HepG2 (cell line): Measurements from ENCODE around the gene CAMTA2. TPM values are rescaled to one million over a fixed set of nuclear protein-coding genes. Genes with fewer than 3 reads are reported as not detected.

Source experiments
- ATAC-seq: fragments of 200-7000 bp; cut with Tn5 transposase; 3 replicates; pipeline ENCODE4 v1.9.1; 2020; ENCODE audit warnings: mild to moderate bottlenecking, moderate library complexity
- BruUV-seq: library from RNA; stranded (reverse); fragments of 400-500 nt; replicated peaks from 2 replicates; lab custom pipeline; 2021; lab: Mats Ljungman, UMichigan
- CTCF ChIA-PET: fragments of 300-600 bp; formaldehyde crosslinking; extraction: SDS; loops from one replicate; lab custom pipeline; 2021; ENCODE audit warnings: low total read pairs, inconsistent platforms, low intra/inter-chr PET ratio; lab: Yijun Ruan, JAX
- POLR2A ChIA-PET: fragments of 350-600 bp; sonication (Branson Sonifier 250); formaldehyde crosslinking; loops from one replicate; lab custom pipeline; 2020; ENCODE audit warnings: antibody characterized with exemption, inconsistent platforms; lab: Yijun Ruan, JAX
- DNase-seq: peaks from one replicate; pipeline ENCODE4 v3.0.0-alpha.2; 2015; ENCODE audit warnings: low spot score
- FAIRE-seq: peaks from 3 replicates; lab custom pipeline; 2011; peaks lifted over from hg19 to GRCh38; lab: Jason Lieb, UNC
- H2AFZ ChIP-seq: one replicate; pipeline ENCODE4 v1.6.1; 2011; ENCODE audit warnings: low read length, inconsistent platforms
- H3K27ac ChIP-seq: fragments of 300-600 bp; 3 replicates; pipeline ENCODE4 v1.8.0; 2011; ENCODE audit warnings: mixed run types, mild to moderate bottlenecking, mixed read lengths, low read length, inconsistent platforms; ENCODE audit not compliant: insufficient read depth; ENCODE audit errors: extremely low read length
- H3K27me3 ChIP-seq, 2 experiments: fragments of 200-600 bp in 1 of 2; 2 replicates in 1 of 2; 3 replicates in 1 of 2; pipeline versions ENCODE4 v1.6.0 to v1.8.0; 2011; ENCODE audit warnings: low read length in 2 of 2, mild to moderate bottlenecking in 2 of 2, moderate library complexity in 2 of 2, inconsistent platforms in 1 of 2; ENCODE audit not compliant: insufficient read depth in 2 of 2, control insufficient read depth in 1 of 2
- H3K36me3 ChIP-seq, 2 experiments: fragments of 200-600 bp in 1 of 2; replicated peaks in 1 of 2; 2 replicates in 1 of 2; 3 replicates in 1 of 2; pipeline versions ENCODE4 v1.5.1 to v1.8.0; 2011; ENCODE audit warnings: low read length in 2 of 2, inconsistent platforms in 1 of 2; ENCODE audit not compliant: insufficient read depth in 2 of 2, control insufficient read depth in 1 of 2
- H3K4me1 ChIP-seq: 2 replicates; pipeline ENCODE4 v1.5.1; 2012; ENCODE audit warnings: low read length, inconsistent platforms; ENCODE audit not compliant: insufficient read depth
- H3K4me2 ChIP-seq: 2 replicates; pipeline ENCODE4 v1.6.0; 2011; ENCODE audit warnings: low read depth, low read length, inconsistent platforms
- H3K4me3 ChIP-seq, 3 experiments: fragments of 200-600 bp in 1 of 3; sonication (generic), shearing (Covaris generic) in 1 of 3; replicated peaks in 1 of 3; 2 replicates each; pipeline ENCODE4 v1.5.1; 2011 to 2016; ENCODE audit warnings: low read length in 3 of 3, inconsistent platforms in 2 of 3, low read depth in 2 of 3, mild to moderate bottlenecking in 2 of 3, control low read depth in 1 of 3, mixed read lengths in 1 of 3; ENCODE audit not compliant: insufficient read depth in 1 of 3
- H3K79me2 ChIP-seq: one replicate; pipeline ENCODE4 v1.6.1; 2011; ENCODE audit warnings: low read length, inconsistent platforms; ENCODE audit not compliant: insufficient read depth
- H3K9ac ChIP-seq: 2 replicates; pipeline ENCODE4 v1.6.0; 2011; ENCODE audit warnings: mild to moderate bottlenecking, low read depth, low read length, inconsistent platforms; ENCODE audit not compliant: insufficient read depth
- H3K9me3 ChIP-seq: 2 replicates; pipeline ENCODE4 v1.5.1; 2012; ENCODE audit warnings: mild to moderate bottlenecking, low read length
- H4K20me1 ChIP-seq: 2 replicates; pipeline ENCODE4 v1.6.0; 2011; ENCODE audit warnings: inconsistent platforms, mild to moderate bottlenecking, low read length, moderate library complexity; ENCODE audit not compliant: insufficient read depth
- ATF2 ChIP-seq: sonication (generic); formaldehyde crosslinking; IDR thresholded peaks from 2 replicates; pipeline ENCODE4 v1.4.0; 2020; ENCODE audit warnings: missing genetic modification reagents
- HHEX ChIP-seq: IDR thresholded peaks from 2 replicates; pipeline ENCODE4 v1.6.1; 2016; ENCODE audit warnings: control low read depth
- NR2F2 ChIP-seq: IDR thresholded peaks from 2 replicates; pipeline ENCODE4 v1.6.1; 2012; ENCODE audit warnings: low read depth, inconsistent platforms, borderline replicate concordance
- ZBTB2 ChIP-seq: sonication (generic); formaldehyde crosslinking; IDR thresholded peaks from 2 replicates; pipeline ENCODE4 v1.8.0; 2022; ENCODE audit warnings: low read depth, missing genetic modification reagents
- ZNF891 ChIP-seq: sonication (generic); formaldehyde crosslinking; IDR thresholded peaks from 2 replicates; pipeline ENCODE4 v1.5.0; 2020; ENCODE audit warnings: mild to moderate bottlenecking, missing genetic modification reagents
- WGBS: methylation state at CpG from one replicate; pipeline ENCODE4 v1.1.6; 2017; ENCODE audit warnings: low lambda C conversion rate; 5-methylcytosine and 5-hydroxymethylcytosine counted together
- in situ Hi-C: cut with HindIII; loops from 2 replicates; pipeline ENCODE4 v1.10.0; 2017; ENCODE audit warnings: low pct_unique_long_range_greater_than_20kb; ENCODE audit not compliant: extremely low pct_ligation_motif_present
- intact Hi-C: fragments of 100-400 bp; cut with micrococcal nuclease; formaldehyde crosslinking; loops from one replicate; pipeline ENCODE4 v1.10.0; 2022; ENCODE audit not compliant: unreplicated experiment
- polyA plus RNA-seq, 8 experiments: library from polyadenylated mRNA; depleted of rRNA in 3 of 8; stranded (reverse) in 7 of 8; unstranded in 1 of 8; fragments of >200 nt; fragmentation: Illumina TruSeq in 4 of 8; extraction: Trizol in 4 of 8; gene quantifications; 2 replicates each; pipeline versions ENCODE4 v1.2.1 to v1.2.3, GENCODE V29; 2011 to 2016; ENCODE audit warnings: low read depth in 4 of 8, missing spikeins in 1 of 8, mixed read lengths in 1 of 8; ENCODE audit not compliant: insufficient read depth in 1 of 8
- total RNA-seq, 5 experiments: library from RNA; depleted of rRNA; stranded (reverse); fragments of >200 nt; fragmentation: Illumina TruSeq; extraction: Trizol; gene quantifications; 2 replicates each; pipeline ENCODE4 v1.2.3, GENCODE V29; 2016; ENCODE audit warnings: low read depth in 1 of 5
- TF ChIP-seq, protein P1 (sequence below): sonication (generic); formaldehyde crosslinking; IDR thresholded peaks from 2 replicates; pipeline ENCODE4 v1.4.0; 2020; ENCODE audit warnings: missing genetic modification reagents
- TF ChIP-seq, protein P2 (sequence below): sonication (generic); formaldehyde crosslinking; IDR thresholded peaks from 2 replicates; pipeline ENCODE4 v1.4.0; 2020; ENCODE audit warnings: missing genetic modification reagents, mild to moderate bottlenecking, borderline replicate concordance
- TF ChIP-seq, protein P3 (sequence below): IDR thresholded peaks from 2 replicates; pipeline ENCODE4 v1.4.0; 2020; ENCODE audit warnings: mild to moderate bottlenecking, missing genetic modification reagents
- TF ChIP-seq, protein P4 (sequence below): IDR thresholded peaks from 2 replicates; pipeline ENCODE4 v1.6.1; 2012; ENCODE audit warnings: low read length, improper control_type of control experiment

CAMTA2 gene
- total and polyA plus RNA-seq, 2 of the 13 experiments (the other 11 are each of a cell fraction or from before 2014, with no cell fraction given): 4.1 to 7.1 TPM

GRCh38 chr17:5035315-5035714, 47.8 kb upstream of the CAMTA2 start, which contains the start of gene SLC52A1 (continued):
- TF ChIP-seq, protein P1, sequence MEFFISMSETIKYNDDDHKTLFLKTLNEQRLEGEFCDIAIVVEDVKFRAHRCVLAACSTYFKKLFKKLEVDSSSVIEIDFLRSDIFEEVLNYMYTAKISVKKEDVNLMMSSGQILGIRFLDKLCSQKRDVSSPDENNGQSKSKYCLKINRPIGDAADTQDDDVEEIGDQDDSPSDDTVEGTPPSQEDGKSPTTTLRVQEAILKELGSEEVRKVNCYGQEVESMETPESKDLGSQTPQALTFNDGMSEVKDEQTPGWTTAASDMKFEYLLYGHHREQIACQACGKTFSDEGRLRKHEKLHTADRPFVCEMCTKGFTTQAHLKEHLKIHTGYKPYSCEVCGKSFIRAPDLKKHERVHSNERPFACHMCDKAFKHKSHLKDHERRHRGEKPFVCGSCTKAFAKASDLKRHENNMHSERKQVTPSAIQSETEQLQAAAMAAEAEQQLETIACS: no peak
- TF ChIP-seq NR2F2 (no peak), ZNF891 (CRISPR knock-in tag) (no peak)

- intact Hi-C loops: no loop called here
- H3K4me2 ChIP-seq: no peak overlapping the region; the same call in 1 of the 2 replicates
- WGBS: 59% methylated on average over 11 of the region's 14 CpGs
These were observed 47.2 kb upstream of the CAMTA2 start for GRCh38 chr17:5034651-5035050.

More at GRCh38 chr17:5034651-5035050, 47.2 kb upstream of the CAMTA2 start:
- Histone ChIP-seq H3K79me2 (no peaks in the 10 kb centered on the region), H3K27ac (no peak overlapping the region), H2AFZ (no peak overlapping the region), H3K4me3 (no peak overlapping the region), H3K36me3 (no peaks in the 10 kb centered on the region), H3K9me3 (no peaks in the 10 kb centered on the region), H4K20me1 (no peaks in the 10 kb centered on the region), H3K4me1 (peaks cover 25% of the 10 kb centered on the region), H3K27me3 (peaks cover 2 to 23% of the 10 kb centered on the region in 2 experiments; a peak in 3 of 5 replicates), H3K9ac (no peak overlapping the region)
- TF ChIP-seq, protein P2, sequence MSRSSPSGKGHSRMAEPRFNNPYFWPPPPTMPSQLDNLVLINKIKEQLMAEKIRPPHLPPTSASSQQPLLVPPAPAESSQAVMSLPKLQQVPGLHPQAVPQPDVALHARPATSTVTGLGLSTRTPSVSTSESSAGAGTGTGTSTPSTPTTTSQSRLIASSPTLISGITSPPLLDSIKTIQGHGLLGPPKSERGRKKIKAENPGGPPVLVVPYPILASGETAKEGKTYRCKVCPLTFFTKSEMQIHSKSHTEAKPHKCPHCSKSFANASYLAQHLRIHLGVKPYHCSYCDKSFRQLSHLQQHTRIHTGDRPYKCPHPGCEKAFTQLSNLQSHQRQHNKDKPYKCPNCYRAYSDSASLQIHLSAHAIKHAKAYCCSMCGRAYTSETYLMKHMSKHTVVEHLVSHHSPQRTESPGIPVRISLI (CRISPR knock-in tag): no peak
- TF ChIP-seq ZBTB2 (CRISPR knock-in tag) (no peak), HHEX (CRISPR knock-in tag) (no peak), ATF2 (no peak)
- TF ChIP-seq, protein P3, sequence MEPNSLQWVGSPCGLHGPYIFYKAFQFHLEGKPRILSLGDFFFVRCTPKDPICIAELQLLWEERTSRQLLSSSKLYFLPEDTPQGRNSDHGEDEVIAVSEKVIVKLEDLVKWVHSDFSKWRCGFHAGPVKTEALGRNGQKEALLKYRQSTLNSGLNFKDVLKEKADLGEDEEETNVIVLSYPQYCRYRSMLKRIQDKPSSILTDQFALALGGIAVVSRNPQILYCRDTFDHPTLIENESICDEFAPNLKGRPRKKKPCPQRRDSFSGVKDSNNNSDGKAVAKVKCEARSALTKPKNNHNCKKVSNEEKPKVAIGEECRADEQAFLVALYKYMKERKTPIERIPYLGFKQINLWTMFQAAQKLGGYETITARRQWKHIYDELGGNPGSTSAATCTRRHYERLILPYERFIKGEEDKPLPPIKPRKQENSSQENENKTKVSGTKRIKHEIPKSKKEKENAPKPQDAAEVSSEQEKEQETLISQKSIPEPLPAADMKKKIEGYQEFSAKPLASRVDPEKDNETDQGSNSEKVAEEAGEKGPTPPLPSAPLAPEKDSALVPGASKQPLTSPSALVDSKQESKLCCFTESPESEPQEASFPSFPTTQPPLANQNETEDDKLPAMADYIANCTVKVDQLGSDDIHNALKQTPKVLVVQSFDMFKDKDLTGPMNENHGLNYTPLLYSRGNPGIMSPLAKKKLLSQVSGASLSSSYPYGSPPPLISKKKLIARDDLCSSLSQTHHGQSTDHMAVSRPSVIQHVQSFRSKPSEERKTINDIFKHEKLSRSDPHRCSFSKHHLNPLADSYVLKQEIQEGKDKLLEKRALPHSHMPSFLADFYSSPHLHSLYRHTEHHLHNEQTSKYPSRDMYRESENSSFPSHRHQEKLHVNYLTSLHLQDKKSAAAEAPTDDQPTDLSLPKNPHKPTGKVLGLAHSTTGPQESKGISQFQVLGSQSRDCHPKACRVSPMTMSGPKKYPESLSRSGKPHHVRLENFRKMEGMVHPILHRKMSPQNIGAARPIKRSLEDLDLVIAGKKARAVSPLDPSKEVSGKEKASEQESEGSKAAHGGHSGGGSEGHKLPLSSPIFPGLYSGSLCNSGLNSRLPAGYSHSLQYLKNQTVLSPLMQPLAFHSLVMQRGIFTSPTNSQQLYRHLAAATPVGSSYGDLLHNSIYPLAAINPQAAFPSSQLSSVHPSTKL (CRISPR knock-in tag): no peak
- TF ChIP-seq, protein P4, sequence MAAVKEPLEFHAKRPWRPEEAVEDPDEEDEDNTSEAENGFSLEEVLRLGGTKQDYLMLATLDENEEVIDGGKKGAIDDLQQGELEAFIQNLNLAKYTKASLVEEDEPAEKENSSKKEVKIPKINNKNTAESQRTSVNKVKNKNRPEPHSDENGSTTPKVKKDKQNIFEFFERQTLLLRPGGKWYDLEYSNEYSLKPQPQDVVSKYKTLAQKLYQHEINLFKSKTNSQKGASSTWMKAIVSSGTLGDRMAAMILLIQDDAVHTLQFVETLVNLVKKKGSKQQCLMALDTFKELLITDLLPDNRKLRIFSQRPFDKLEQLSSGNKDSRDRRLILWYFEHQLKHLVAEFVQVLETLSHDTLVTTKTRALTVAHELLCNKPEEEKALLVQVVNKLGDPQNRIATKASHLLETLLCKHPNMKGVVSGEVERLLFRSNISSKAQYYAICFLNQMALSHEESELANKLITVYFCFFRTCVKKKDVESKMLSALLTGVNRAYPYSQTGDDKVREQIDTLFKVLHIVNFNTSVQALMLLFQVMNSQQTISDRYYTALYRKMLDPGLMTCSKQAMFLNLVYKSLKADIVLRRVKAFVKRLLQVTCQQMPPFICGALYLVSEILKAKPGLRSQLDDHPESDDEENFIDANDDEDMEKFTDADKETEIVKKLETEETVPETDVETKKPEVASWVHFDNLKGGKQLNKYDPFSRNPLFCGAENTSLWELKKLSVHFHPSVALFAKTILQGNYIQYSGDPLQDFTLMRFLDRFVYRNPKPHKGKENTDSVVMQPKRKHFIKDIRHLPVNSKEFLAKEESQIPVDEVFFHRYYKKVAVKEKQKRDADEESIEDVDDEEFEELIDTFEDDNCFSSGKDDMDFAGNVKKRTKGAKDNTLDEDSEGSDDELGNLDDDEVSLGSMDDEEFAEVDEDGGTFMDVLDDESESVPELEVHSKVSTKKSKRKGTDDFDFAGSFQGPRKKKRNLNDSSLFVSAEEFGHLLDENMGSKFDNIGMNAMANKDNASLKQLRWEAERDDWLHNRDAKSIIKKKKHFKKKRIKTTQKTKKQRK: no peak
- ChIA-PET CTCF (no interaction called here), POLR2A (interaction anchor here (0.8 to 1.3 kb wide), 2 partner anchors 10 to 64 kb away, joined by 3 read pairs; no protein-coding TSS in a partner anchor)
- in situ Hi-C loops: no loop called here
- no peak for ATAC-seq
- no TSS peak for BruUV-seq
- DNase-seq: no peak
- FAIRE-seq: no peak
